SK-N-SH (cell line): ENCODE data around the gene TFCP2L1. TPM values are rescaled to one million over a fixed set of nuclear protein-coding genes. Genes with fewer than 3 reads are reported as not detected.

Experiments used
- CTCF ChIA-PET: fragments of 300-600, 350-600 bp; formaldehyde crosslinking; extraction: SDS; loops from one replicate; lab custom pipeline; 2021; lab: Yijun Ruan, JAX
- POLR2A ChIA-PET: fragments of 350-600 bp; sonication (Branson Sonifier 250); formaldehyde crosslinking; extraction: SDS; loops from one replicate; lab custom pipeline; 2020; ENCODE audit warnings: antibody characterized with exemption, inconsistent platforms; lab: Yijun Ruan, JAX
- DNase-seq: peaks from one replicate; pipeline ENCODE4 v3.0.0; 2012
- H2AFZ ChIP-seq: fragments of 200-600 bp; sonication (generic); 2 replicates; pipeline ENCODE4 v1.8.1; 2016; ENCODE audit warnings: antibody characterized with exemption, mild to moderate bottlenecking, low read depth
- H3F3A ChIP-seq: fragments of 200-600 bp; sonication (generic); replicated peaks from 2 replicates; pipeline ENCODE3; 2016; ENCODE audit warnings: antibody characterized with exemption, mild to moderate bottlenecking; ENCODE audit not compliant: insufficient read depth
- H3K27ac ChIP-seq, 2 experiments: fragments of 200-500 bp in 1 of 2; fragments of 200-600 bp in 1 of 2; sonication (Bioruptor generic) in 1 of 2; sonication (generic), shearing (Covaris generic) in 1 of 2; 2 replicates each; pipeline versions ENCODE4 v1.5.1 to v1.6.1; 2014 to 2016; ENCODE audit warnings: low read depth in 2 of 2, inconsistent platforms in 1 of 2, low read length in 1 of 2, mild to moderate bottlenecking in 1 of 2, mixed read lengths in 1 of 2
- H3K27me3 ChIP-seq: fragments of 200-600 bp; sonication (generic), shearing (Covaris generic); 2 replicates; pipeline ENCODE4 v1.6.1; 2016; ENCODE audit warnings: mixed run types; ENCODE audit not compliant: insufficient read depth
- H3K36me3 ChIP-seq, 2 experiments: fragments of 200-500 bp in 1 of 2; fragments of 200-600 bp in 1 of 2; sonication (Bioruptor generic) in 1 of 2; sonication (generic) in 1 of 2; replicated peaks in 1 of 2; 2 replicates each; pipeline versions ENCODE3 to v1.5.1; 2014 to 2016; ENCODE audit warnings: low read length in 1 of 2, mild to moderate bottlenecking in 1 of 2; ENCODE audit not compliant: insufficient read depth in 2 of 2, control insufficient read depth in 1 of 2
- H3K4me1 ChIP-seq, 2 experiments: fragments of 200-500 bp in 1 of 2; fragments of 200-600 bp in 1 of 2; sonication (Bioruptor generic) in 1 of 2; sonication (generic), shearing (Covaris generic) in 1 of 2; 2 replicates each; pipeline versions ENCODE4 v1.5.1 to v1.6.1; 2014 to 2016; ENCODE audit warnings: low read depth in 1 of 2, low read length in 1 of 2, mixed run types in 1 of 2; ENCODE audit not compliant: insufficient read depth in 2 of 2, control insufficient read depth in 1 of 2
- H3K4me2 ChIP-seq: fragments of 200-600 bp; sonication (generic), shearing (Covaris generic); 2 replicates; pipeline ENCODE4 v1.6.1; 2017; ENCODE audit warnings: mixed run types
- H3K4me3 ChIP-seq, 2 experiments: fragments of 200-500 bp in 1 of 2; fragments of 200-600 bp in 1 of 2; sonication (Bioruptor generic) in 1 of 2; sonication (generic), shearing (Covaris generic) in 1 of 2; 2 replicates each; pipeline versions ENCODE4 v1.5.1 to v1.8.1; 2014 to 2016; ENCODE audit warnings: low read depth in 2 of 2, inconsistent platforms in 1 of 2, low read length in 1 of 2, mild to moderate bottlenecking in 1 of 2, mixed read lengths in 1 of 2, moderate library complexity in 1 of 2
- H3K79me2 ChIP-seq: fragments of 200-600 bp; sonication (generic); 2 replicates; pipeline ENCODE4 v1.8.1; 2017; ENCODE audit warnings: mild to moderate bottlenecking; ENCODE audit not compliant: insufficient read depth
- H3K9ac ChIP-seq: fragments of 200-600 bp; sonication (generic); 2 replicates; pipeline ENCODE4 v1.6.1; 2017; ENCODE audit warnings: mixed run types
- H3K9me2 ChIP-seq: fragments of 200-600 bp; sonication (generic); 2 replicates; pipeline ENCODE4 v1.6.1; 2017; ENCODE audit warnings: mixed run types
- H3K9me3 ChIP-seq: fragments of 200-600 bp; sonication (generic); 2 replicates; pipeline ENCODE4 v1.6.1; 2017; ENCODE audit warnings: mixed run types, mild to moderate bottlenecking, moderate library complexity
- H4K20me1 ChIP-seq: fragments of 200-600 bp; sonication (generic); 2 replicates; pipeline ENCODE4 v1.6.1; 2017; ENCODE audit warnings: mild to moderate bottlenecking, mixed run types; ENCODE audit not compliant: insufficient read depth
- CTCF ChIP-seq: fragments of 200-600 bp; sonication (generic); IDR thresholded peaks from 2 replicates; pipeline ENCODE4 v1.6.1; 2017; ENCODE audit warnings: antibody characterized with exemption, mild to moderate bottlenecking, moderate library complexity
- EP300 ChIP-seq, 2 experiments: IDR thresholded peaks; 2 replicates each; pipeline versions ENCODE4 v1.4.0 to v1.6.1; 2012; ENCODE audit warnings: borderline replicate concordance in 1 of 2, low read depth in 1 of 2, low read length in 1 of 2
- EZH2phosphoT487 ChIP-seq: fragments of 200-600 bp; sonication (generic); IDR thresholded peaks from 2 replicates; pipeline ENCODE4 v1.6.1; 2017; ENCODE audit warnings: low read depth, mixed run types, mild to moderate bottlenecking, antibody characterized with exemption, moderate library complexity, borderline replicate concordance
- FOSL2 ChIP-seq: IDR thresholded peaks from 2 replicates; pipeline ENCODE4 v1.4.0; 2012; ENCODE audit warnings: low read depth, mild to moderate bottlenecking, moderate library complexity, borderline replicate concordance
- JUND ChIP-seq: IDR thresholded peaks from 2 replicates; pipeline ENCODE4 v1.4.0; 2012
- MEF2A ChIP-seq: IDR thresholded peaks from 2 replicates; pipeline ENCODE4 v1.4.0; 2012; ENCODE audit warnings: low read depth, borderline replicate concordance
- NRF1 ChIP-seq: IDR thresholded peaks from 2 replicates; pipeline ENCODE4 v1.6.1; 2012; ENCODE audit warnings: low read depth, mild to moderate bottlenecking, low read length
- POLR2AphosphoS5 ChIP-seq: IDR thresholded peaks from 2 replicates; pipeline ENCODE4 v1.6.1; 2012; ENCODE audit warnings: low read depth, low read length
- RAD21 ChIP-seq: IDR thresholded peaks from 2 replicates; pipeline ENCODE4 v1.6.1; 2012; ENCODE audit warnings: mild to moderate bottlenecking, low read length
- RFX5 ChIP-seq: IDR thresholded peaks from 2 replicates; pipeline ENCODE4 v1.6.1; 2012; ENCODE audit warnings: mild to moderate bottlenecking, improper control_type of control experiment, low read length
- RXRA ChIP-seq: IDR thresholded peaks from 2 replicates; pipeline ENCODE4 v1.4.0; 2012; ENCODE audit warnings: low read depth, mild to moderate bottlenecking, borderline replicate concordance
- SIN3A ChIP-seq: IDR thresholded peaks from 2 replicates; pipeline ENCODE4 v1.6.1; 2012; ENCODE audit warnings: low read depth, mild to moderate bottlenecking, low read length, moderate library complexity, borderline replicate concordance
- SMC3 ChIP-seq: IDR thresholded peaks from 2 replicates; pipeline ENCODE4 v1.6.1; 2012; ENCODE audit warnings: low read depth, low read length, improper control_type of control experiment
- TAF1 ChIP-seq: IDR thresholded peaks from 2 replicates; pipeline ENCODE4 v1.6.1; 2012; ENCODE audit warnings: low read depth, mild to moderate bottlenecking, low read length, moderate library complexity, borderline replicate concordance
- ZBTB33 ChIP-seq: IDR thresholded peaks from 2 replicates; pipeline ENCODE4 v1.4.0; 2012; ENCODE audit warnings: low read depth, borderline replicate concordance
- WGBS: methylation state at CpG from one replicate; pipeline ENCODE4 v1.1.6; 2017; ENCODE audit warnings: low lambda C conversion rate; 5-methylcytosine and 5-hydroxymethylcytosine counted together
- polyA plus RNA-seq, 3 experiments: library from polyadenylated mRNA; depleted of rRNA; stranded (reverse); fragments of >200 nt; gene quantifications; 2 replicates each; pipeline ENCODE4 v1.2.3, GENCODE V29; 2012
- TF ChIP-seq, protein P1 (sequence below): IDR thresholded peaks from 2 replicates; pipeline ENCODE4 v1.6.1; 2012; ENCODE audit warnings: mild to moderate bottlenecking, low read depth, low read length, moderate library complexity
- TF ChIP-seq, protein P2 (sequence below): fragments of 150-350 bp; IDR thresholded peaks from 2 replicates; pipeline ENCODE4 v1.6.1; 2017; ENCODE audit warnings: antibody characterized with exemption, low read length, low read depth, borderline replicate concordance
- TF ChIP-seq, protein P3 (sequence below): IDR thresholded peaks from 2 replicates; pipeline ENCODE4 v1.4.0; 2012; ENCODE audit warnings: low read depth
- TF ChIP-seq, protein P4 (sequence below): IDR thresholded peaks from 2 replicates; pipeline ENCODE4 v1.4.0; 2012; ENCODE audit warnings: low read depth, borderline replicate concordance

Gene TFCP2L1
- polyA plus RNA-seq, 1 of the 3 experiments (the other 2 are of a cell fraction), result not detected

DNA sequence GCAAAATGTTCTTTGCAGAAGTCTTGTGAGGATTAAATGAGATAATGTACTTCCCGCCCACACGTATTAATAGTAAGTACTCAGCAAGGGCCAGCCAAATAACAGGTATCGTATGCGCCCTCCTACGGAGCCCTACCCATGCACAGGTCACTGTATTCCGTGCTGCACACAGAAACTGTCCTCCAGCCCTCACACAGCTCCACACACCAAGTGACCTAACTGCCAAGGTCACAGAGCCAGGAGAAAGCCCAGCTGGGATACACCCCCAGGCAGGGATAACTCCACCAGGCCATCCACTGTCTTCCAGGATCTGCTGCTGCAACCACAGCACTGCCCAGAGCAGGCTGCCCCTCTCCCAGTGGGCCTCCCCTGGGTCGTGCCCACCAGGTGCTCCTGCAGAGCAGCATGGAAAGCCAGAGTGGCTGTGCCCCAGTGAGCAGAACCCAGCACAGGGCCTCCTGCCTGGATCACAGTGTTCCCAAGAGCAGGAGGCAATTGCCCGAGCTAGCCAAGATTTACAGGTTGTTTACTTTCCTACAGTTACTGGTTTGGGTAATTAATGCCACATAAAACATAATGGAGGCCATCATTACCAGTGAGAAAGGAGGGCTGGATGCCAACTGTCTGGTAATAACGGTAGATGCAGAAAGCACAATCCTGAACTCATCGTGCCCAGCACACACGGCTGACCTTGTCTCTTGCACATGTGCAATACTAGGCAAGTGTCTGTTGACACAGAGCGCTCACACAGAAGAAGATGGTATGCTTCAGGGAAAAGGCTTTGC, 24.4 kb downstream of the TFCP2L1 start:
- 74% methylated on average over 11 of the region's 12 CpGs for WGBS
- CTCF ChIA-PET, result interaction anchor here (1.0 kb wide), 1 partner anchor 36 kb away, joined by 3 read pairs; no protein-coding TSS in a partner anchor
- no peak overlapping the region for H2AFZ ChIP-seq

More for the DNA sequence above, 24.4 kb downstream of the TFCP2L1 start:
- Histone ChIP-seq H3K36me3 (no peaks in the 10 kb centered on the region), H3K9me3 (no peaks in the 10 kb centered on the region), H3K27ac (no peak overlapping the region), H3K4me2 (no peak overlapping the region), H3K79me2 (no peaks in the 10 kb centered on the region), H3K27me3 (no peaks in the 10 kb centered on the region)
- TF ChIP-seq NRF1, result no peak
- no peak for TF ChIP-seq SIN3A
- TF ChIP-seq RFX5, result no peak
- TF ChIP-seq, protein P1, sequence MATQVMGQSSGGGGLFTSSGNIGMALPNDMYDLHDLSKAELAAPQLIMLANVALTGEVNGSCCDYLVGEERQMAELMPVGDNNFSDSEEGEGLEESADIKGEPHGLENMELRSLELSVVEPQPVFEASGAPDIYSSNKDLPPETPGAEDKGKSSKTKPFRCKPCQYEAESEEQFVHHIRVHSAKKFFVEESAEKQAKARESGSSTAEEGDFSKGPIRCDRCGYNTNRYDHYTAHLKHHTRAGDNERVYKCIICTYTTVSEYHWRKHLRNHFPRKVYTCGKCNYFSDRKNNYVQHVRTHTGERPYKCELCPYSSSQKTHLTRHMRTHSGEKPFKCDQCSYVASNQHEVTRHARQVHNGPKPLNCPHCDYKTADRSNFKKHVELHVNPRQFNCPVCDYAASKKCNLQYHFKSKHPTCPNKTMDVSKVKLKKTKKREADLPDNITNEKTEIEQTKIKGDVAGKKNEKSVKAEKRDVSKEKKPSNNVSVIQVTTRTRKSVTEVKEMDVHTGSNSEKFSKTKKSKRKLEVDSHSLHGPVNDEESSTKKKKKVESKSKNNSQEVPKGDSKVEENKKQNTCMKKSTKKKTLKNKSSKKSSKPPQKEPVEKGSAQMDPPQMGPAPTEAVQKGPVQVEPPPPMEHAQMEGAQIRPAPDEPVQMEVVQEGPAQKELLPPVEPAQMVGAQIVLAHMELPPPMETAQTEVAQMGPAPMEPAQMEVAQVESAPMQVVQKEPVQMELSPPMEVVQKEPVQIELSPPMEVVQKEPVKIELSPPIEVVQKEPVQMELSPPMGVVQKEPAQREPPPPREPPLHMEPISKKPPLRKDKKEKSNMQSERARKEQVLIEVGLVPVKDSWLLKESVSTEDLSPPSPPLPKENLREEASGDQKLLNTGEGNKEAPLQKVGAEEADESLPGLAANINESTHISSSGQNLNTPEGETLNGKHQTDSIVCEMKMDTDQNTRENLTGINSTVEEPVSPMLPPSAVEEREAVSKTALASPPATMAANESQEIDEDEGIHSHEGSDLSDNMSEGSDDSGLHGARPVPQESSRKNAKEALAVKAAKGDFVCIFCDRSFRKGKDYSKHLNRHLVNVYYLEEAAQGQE, result no peak
- TF ChIP-seq, protein P2, sequence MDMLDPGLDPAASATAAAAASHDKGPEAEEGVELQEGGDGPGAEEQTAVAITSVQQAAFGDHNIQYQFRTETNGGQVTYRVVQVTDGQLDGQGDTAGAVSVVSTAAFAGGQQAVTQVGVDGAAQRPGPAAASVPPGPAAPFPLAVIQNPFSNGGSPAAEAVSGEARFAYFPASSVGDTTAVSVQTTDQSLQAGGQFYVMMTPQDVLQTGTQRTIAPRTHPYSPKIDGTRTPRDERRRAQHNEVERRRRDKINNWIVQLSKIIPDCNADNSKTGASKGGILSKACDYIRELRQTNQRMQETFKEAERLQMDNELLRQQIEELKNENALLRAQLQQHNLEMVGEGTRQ, result no peak
- no peak for TF ChIP-seq RXRA
- no peak for TF ChIP-seq MEF2A
- no peak for TF ChIP-seq POLR2AphosphoS5
- no peak for TF ChIP-seq RAD21
- TF ChIP-seq ZBTB33, result no peak
- TF ChIP-seq, protein P3, sequence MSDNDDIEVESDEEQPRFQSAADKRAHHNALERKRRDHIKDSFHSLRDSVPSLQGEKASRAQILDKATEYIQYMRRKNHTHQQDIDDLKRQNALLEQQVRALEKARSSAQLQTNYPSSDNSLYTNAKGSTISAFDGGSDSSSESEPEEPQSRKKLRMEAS, result no peak
- no peak for TF ChIP-seq EZH2phosphoT487
- no peak for TF ChIP-seq FOSL2
- TF ChIP-seq SMC3, result no peak
- no peak for TF ChIP-seq JUND
- TF ChIP-seq TAF1, result no peak
- TF ChIP-seq EP300 (IDR thresholded peaks at IDR 0.05; ENCODE audit: borderline replicate concordance in 1 of 2, low read depth in 1 of 2, low read length in 1 of 2), result no peak
- TF ChIP-seq, protein P4, sequence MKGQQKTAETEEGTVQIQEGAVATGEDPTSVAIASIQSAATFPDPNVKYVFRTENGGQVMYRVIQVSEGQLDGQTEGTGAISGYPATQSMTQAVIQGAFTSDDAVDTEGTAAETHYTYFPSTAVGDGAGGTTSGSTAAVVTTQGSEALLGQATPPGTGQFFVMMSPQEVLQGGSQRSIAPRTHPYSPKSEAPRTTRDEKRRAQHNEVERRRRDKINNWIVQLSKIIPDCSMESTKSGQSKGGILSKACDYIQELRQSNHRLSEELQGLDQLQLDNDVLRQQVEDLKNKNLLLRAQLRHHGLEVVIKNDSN, result no peak
- TF ChIP-seq CTCF, result no peak
- TF ChIP-seq, all 33 proteins: peak for 0
- DNase-seq, result peak; percentile 54
- no peak overlapping the region for H3K4me3 ChIP-seq
- H4K20me1 ChIP-seq, result no peaks in the 10 kb centered on the region
- POLR2A ChIA-PET, result no interaction called here
- peaks cover 0 to 12% of the 10 kb centered on the region in 2 experiments; a peak in 1 of 4 replicates for H3K4me1 ChIP-seq
- no peaks in the 10 kb centered on the region for H3K9me2 ChIP-seq
- H3F3A ChIP-seq, result no peaks in the 10 kb centered on the region
- H3K9ac ChIP-seq, result no peak overlapping the region
